Stimulated activated CD8-positive, alpha-beta memory T cell treated with anti-CD3 and anti-CD28 coated beads, Interleukin-15, amount 100 ng/mL, for 4 hours (primary cell): ENCODE data around the gene SELENOK.
"Not testable (repeated sequence)": the region's sequence is repeated elsewhere in the genome, so short reads cannot be mapped to it uniquely, and the experiment has no call there.

Source experiments
- DNase-seq, 2 donors: peaks; one replicate each; pipeline ENCODE4 v3.0.0-alpha.2; 2020; ENCODE audit warnings: low read depth in 2 of 2

The SELENOK gene

GRCh38 chr3:53891497-53892285 is at the start of gene SELENOK:
SELENOK (minus strand) TSS chr3:53891859.
- DNase-seq = peak; percentile 94 to 95

GRCh38 chr3:53941184-53941583 is 49.5 kb upstream of the SELENOK start:
- no peak for DNase-seq

GRCh38 chr3:53940623-53941022 is 49.0 kb upstream of the SELENOK start:
- DNase-seq = no peak

GRCh38 chr3:53939813-53940212 is 48.2 kb upstream of the SELENOK start:
- DNase-seq = no peak

GRCh38 chr3:53939086-53939582 is 47.5 kb upstream of the SELENOK start:
- DNase-seq = no peak

- no peak for DNase-seq
These were observed 47.0 kb upstream of the SELENOK start for GRCh38 chr3:53938645-53939044.

GRCh38 chr3:53936347-53936746 is 44.7 kb upstream of the SELENOK start:
- no peak for DNase-seq

GRCh38 chr3:53935283-53935901 is 43.7 kb upstream of the SELENOK start:
- no peak for DNase-seq

GRCh38 chr3:53927208-53927872 is 35.7 kb upstream of the SELENOK start:
- DNase-seq = not testable (repeated sequence)

GRCh38 chr3:53921296-53921695 is 29.6 kb upstream of the SELENOK start:
- DNase-seq = no peak

GRCh38 chr3:53919741-53920140 is 28.1 kb upstream of the SELENOK start:
- no peak for DNase-seq

GRCh38 chr3:53913401-53913800 is 21.7 kb upstream of the SELENOK start:
- no peak for DNase-seq

- no peak for DNase-seq
These were observed 11.1 kb upstream of the SELENOK start for GRCh38 chr3:53902711-53903110.

GRCh38 chr3:53902067-53902466 is 10.4 kb upstream of the SELENOK start:
- DNase-seq = no peak

GRCh38 chr3:53900666-53901331 is 9.1 kb upstream of the SELENOK start:
- no peak for DNase-seq

GRCh38 chr3:53899750-53900149 is 8.1 kb upstream of the SELENOK start:
- no peak for DNase-seq

GRCh38 chr3:53892286-53892637 is 603 bp upstream of the SELENOK start:
- no peak for DNase-seq

- peak in 1 of 2 donors; percentile 33 for DNase-seq
These were observed 758 bp downstream of the SELENOK start for GRCh38 chr3:53890726-53891475.

- DNase-seq = no peak
These were observed 3.4 kb downstream of the SELENOK start for GRCh38 chr3:53888232-53888631.

- no peak for DNase-seq
These were observed 4.2 kb downstream of the SELENOK start for GRCh38 chr3:53887446-53887845.

GRCh38 chr3:53885239-53885638 is 6.4 kb downstream of the SELENOK start:
- DNase-seq = no peak
